Fibroblast of lung (primary cell): ENCODE measurements around the gene PPP1R1B. TPM values are rescaled to one million over a fixed set of nuclear protein-coding genes. Genes with fewer than 3 reads are reported as not detected.
"Not testable (repeated sequence)": the region's sequence is repeated elsewhere in the genome, so short reads cannot be mapped to it uniquely, and the experiment has no call there.

Experiments
- DNase-seq, 2 donors: peaks; one replicate each; pipeline versions ENCODE4 v3.0.0 to v3.0.0-alpha.2; 2010; ENCODE audit warnings: low read depth in 2 of 2
- H2AFZ ChIP-seq: 2 replicates; pipeline ENCODE4 v1.5.1; 2012; ENCODE audit warnings: low read length, control low read depth, inconsistent platforms
- H3K27ac ChIP-seq: 2 replicates; pipeline ENCODE4 v1.5.1; 2011; ENCODE audit warnings: low read length, control low read depth; ENCODE audit not compliant: insufficient read depth
- H3K27me3 ChIP-seq: 2 replicates; pipeline ENCODE4 v1.5.1; 2011; ENCODE audit warnings: mild to moderate bottlenecking, low read length; ENCODE audit not compliant: control insufficient read depth, insufficient read depth
- H3K36me3 ChIP-seq: 2 replicates; pipeline ENCODE4 v1.5.1; 2011; ENCODE audit warnings: low read length; ENCODE audit not compliant: control insufficient read depth, insufficient read depth
- H3K4me1 ChIP-seq: 2 replicates; pipeline ENCODE4 v1.5.1; 2011; ENCODE audit warnings: low read length; ENCODE audit not compliant: control insufficient read depth, insufficient read depth; ENCODE audit errors: extremely low read depth
- H3K4me2 ChIP-seq: 2 replicates; pipeline ENCODE4 v1.5.1; 2011; ENCODE audit warnings: low read length, control low read depth; ENCODE audit not compliant: insufficient read depth; ENCODE audit errors: extremely low read depth
- H3K4me3 ChIP-seq, 4 experiments: fragments of 200-600 bp in 1 of 4; sonication (generic) in 1 of 4; replicated peaks in 1 of 4; 2 replicates each; pipeline ENCODE4 v1.5.1; 2011 to 2016; ENCODE audit warnings: low read length in 4 of 4, low read depth in 3 of 4, mild to moderate bottlenecking in 3 of 4, control low read depth in 2 of 4, inconsistent platforms in 1 of 4, mixed read lengths in 1 of 4; ENCODE audit not compliant: insufficient read depth in 1 of 4; ENCODE audit errors: control extremely low read depth in 1 of 4
- H3K79me2 ChIP-seq: 2 replicates; pipeline ENCODE4 v1.5.1; 2012; ENCODE audit warnings: mild to moderate bottlenecking, low read length, inconsistent platforms; ENCODE audit not compliant: control insufficient read depth, insufficient read depth
- H3K9ac ChIP-seq: 2 replicates; pipeline ENCODE4 v1.5.1; 2011; ENCODE audit warnings: mild to moderate bottlenecking, low read length, control low read depth; ENCODE audit not compliant: insufficient read depth
- H3K9me3 ChIP-seq: 2 replicates; pipeline ENCODE4 v1.5.1; 2012; ENCODE audit warnings: low read depth, low read length; ENCODE audit not compliant: control insufficient read depth, insufficient read depth
- H4K20me1 ChIP-seq: 2 replicates; pipeline ENCODE4 v1.5.1; 2011; ENCODE audit warnings: low read length; ENCODE audit not compliant: control insufficient read depth, insufficient read depth; ENCODE audit errors: extremely low read depth
- EZH2 ChIP-seq: IDR thresholded peaks from 2 replicates; pipeline ENCODE4 v1.5.1; 2012; ENCODE audit warnings: low read length, control low read depth, mild to moderate bottlenecking; ENCODE audit errors: missing control alignments
- polyA plus RNA-seq, 2 donors: library from polyadenylated mRNA; depleted of rRNA in 1 of 2; stranded (reverse) in 1 of 2; unstranded in 1 of 2; fragments of >200 nt; gene quantifications; 2 replicates each; pipeline ENCODE4 v1.2.1, GENCODE V29; 2011 to 2012; ENCODE audit warnings: missing spikeins in 1 of 2
- total RNA-seq: library from RNA; depleted of rRNA; stranded (reverse); fragments of >200 nt; gene quantifications from 2 replicates; pipeline ENCODE4 v1.2.1, GENCODE V29; 2014
- TF ChIP-seq, protein P1 (sequence below), 2 donors: IDR thresholded peaks in 1 of 2; conservative IDR thresholded peaks in 1 of 2; 1 replicate in 1 of 2; 2 replicates in 1 of 2; pipeline ENCODE4 v1.5.1; 2011 to 2012; ENCODE audit warnings: low read length in 2 of 2, control low read depth in 1 of 2, inconsistent platforms in 1 of 2, low read depth in 1 of 2, mild to moderate bottlenecking in 1 of 2

Gene PPP1R1B
- total and polyA plus RNA-seq, 2 donors (not counting 1 experiment from before 2014, with no cell fraction given): under 0.01 to 0.05 TPM

DNA sequence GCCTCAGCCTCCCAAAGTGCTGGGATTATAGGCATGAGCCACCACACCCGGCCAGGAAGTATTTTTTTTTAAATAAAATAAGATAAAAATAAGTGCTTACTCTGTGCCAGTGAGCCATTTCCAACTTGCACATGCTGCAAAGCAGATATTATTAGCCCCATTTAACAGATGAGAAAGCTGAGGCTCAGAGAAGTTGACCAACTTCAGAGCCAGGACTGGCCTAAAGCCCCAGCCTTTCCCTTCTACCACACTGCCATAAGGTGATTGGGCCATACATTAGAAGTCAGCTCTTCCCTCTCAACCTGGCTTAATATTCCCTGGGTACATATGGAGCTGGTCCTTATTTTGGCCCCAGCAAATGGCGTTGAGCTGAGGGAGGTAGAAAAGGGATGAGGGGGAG, 44.1 kb upstream of the PPP1R1B start:
- Histone ChIP-seq H2AFZ (no peak overlapping the region), H3K9ac (no peak overlapping the region), H3K27ac (no peak overlapping the region), H3K79me2 (no peaks in the 10 kb centered on the region), H3K4me1 (no peaks in the 10 kb centered on the region), H3K4me3 (no peak overlapping the region), H3K4me2 (no peak overlapping the region), H3K27me3 (peaks cover 3% of the 10 kb centered on the region), H3K36me3 (no peaks in the 10 kb centered on the region), H3K9me3 (no peaks in the 10 kb centered on the region), H4K20me1 (no peaks in the 10 kb centered on the region)
- DNase-seq: no peak
- TF ChIP-seq, protein P1, sequence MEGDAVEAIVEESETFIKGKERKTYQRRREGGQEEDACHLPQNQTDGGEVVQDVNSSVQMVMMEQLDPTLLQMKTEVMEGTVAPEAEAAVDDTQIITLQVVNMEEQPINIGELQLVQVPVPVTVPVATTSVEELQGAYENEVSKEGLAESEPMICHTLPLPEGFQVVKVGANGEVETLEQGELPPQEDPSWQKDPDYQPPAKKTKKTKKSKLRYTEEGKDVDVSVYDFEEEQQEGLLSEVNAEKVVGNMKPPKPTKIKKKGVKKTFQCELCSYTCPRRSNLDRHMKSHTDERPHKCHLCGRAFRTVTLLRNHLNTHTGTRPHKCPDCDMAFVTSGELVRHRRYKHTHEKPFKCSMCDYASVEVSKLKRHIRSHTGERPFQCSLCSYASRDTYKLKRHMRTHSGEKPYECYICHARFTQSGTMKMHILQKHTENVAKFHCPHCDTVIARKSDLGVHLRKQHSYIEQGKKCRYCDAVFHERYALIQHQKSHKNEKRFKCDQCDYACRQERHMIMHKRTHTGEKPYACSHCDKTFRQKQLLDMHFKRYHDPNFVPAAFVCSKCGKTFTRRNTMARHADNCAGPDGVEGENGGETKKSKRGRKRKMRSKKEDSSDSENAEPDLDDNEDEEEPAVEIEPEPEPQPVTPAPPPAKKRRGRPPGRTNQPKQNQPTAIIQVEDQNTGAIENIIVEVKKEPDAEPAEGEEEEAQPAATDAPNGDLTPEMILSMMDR (conservative IDR thresholded peaks at IDR 0.05 in 1 of 2, IDR thresholded peaks at IDR 0.05 in 1 of 2; ENCODE audit: low read depth in 1 of 2, low read length in 2 of 2): no peak
- no peak for TF ChIP-seq EZH2

DNA sequence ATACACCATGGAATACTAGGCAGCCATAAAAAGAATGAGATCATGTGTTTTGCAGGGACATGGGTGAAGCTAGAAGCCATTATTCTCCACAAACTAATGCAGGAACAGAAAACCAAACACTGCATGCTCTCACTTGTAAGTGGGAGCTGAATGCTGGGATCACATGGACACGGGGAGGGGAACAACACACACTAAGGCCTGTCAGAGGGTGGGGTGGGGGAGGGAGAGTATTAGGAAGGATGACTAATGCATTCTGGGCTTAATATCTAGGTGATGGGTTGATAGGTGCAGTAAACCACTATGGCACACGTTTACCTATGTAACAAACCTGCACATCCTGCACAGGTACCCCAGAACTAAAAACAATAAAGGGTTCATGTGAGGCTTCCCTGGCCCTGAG, 36.6 kb upstream of the PPP1R1B start:
- H4K20me1 ChIP-seq, H3K27ac ChIP-seq, H3K27me3 ChIP-seq, H3K9ac ChIP-seq, H3K9me3 ChIP-seq, H3K4me1 ChIP-seq, DNase-seq, H3K4me2 ChIP-seq, H3K79me2 ChIP-seq, H3K36me3 ChIP-seq, H2AFZ ChIP-seq, H3K4me3 ChIP-seq: not testable (repeated sequence)

DNA sequence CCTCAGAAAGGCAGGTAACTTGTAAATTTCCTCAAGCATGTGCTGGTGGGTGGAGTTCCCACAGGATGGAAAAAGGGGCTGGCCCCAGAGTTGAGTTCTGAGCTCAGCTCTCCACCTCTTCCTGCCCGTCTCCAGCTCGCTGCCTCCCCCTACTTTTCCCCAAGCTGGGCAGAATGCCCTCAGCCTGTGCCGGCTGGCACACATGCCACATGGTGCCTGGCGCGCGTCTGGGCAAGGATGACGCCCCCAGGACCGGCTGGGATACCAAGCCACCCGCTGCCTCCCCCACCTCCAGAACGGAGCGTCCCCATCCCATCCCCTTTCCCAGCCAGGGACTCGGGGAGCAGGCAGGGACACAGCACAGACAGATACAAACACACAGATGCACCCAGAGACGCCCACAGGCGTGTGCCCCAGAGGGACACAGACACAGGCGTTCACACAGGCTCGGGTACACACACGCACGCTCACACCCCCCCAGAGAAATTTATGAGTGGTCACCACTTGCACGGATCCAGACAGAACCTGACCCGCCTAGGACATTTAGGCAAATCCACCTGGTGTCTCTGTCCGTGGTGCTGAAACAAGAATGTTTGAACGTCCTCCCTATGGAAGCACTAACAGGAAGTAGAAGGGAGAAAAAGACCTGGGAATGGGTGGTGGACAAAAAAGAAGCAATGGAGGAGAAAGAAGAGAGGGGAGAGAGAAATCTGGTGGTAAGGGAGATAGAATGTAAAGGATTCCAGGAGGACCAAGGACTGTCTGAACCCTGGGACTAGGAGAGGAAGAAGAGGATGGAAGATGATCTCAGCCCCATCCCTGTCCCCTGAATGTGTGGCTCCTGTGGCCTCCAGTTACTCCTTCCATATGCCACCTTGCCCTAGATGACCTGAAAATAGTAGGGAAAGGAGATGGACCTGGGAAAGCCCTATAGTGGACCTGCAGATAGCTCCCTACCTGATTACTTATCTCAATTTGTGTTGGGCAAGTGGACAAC, 34.5 kb upstream of the PPP1R1B start:
- no peak overlapping the region for H3K4me3 ChIP-seq
- H2AFZ ChIP-seq: no peak overlapping the region
- H3K4me2 ChIP-seq: no peak overlapping the region
- no peaks in the 10 kb centered on the region for H3K79me2 ChIP-seq
- no peaks in the 10 kb centered on the region for H3K36me3 ChIP-seq
- H3K4me1 ChIP-seq: no peaks in the 10 kb centered on the region
- TF ChIP-seq EZH2: no peak
- no peaks in the 10 kb centered on the region for H3K9me3 ChIP-seq
- DNase-seq: peak; percentile 30 to 55
- H4K20me1 ChIP-seq: no peaks in the 10 kb centered on the region
- H3K9ac ChIP-seq: no peak overlapping the region
- H3K27me3 ChIP-seq: peaks cover 19% of the 10 kb centered on the region
- no peak overlapping the region for H3K27ac ChIP-seq

DNA sequence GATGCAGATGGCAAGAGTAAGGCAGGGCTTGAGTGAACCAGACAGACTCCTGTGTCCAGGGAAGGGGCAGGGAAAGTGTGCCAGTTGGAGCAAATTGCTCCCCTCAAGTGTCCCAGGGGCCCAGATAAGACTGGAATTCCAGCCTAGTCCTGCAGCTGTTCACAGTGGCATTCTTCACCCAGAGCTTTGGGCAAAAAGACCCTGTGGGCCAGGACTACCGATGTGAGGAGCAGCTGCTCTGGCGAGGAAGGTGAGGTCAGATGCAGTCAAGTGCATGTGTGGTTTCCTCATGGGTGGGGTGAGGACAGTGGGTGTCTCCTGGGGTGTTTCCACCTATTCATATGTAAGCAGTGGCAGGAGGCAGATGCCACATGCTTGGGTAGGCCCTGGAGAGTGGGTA, 33.4 kb upstream of the PPP1R1B start:
- no peak overlapping the region for H3K27ac ChIP-seq
- H3K79me2 ChIP-seq: no peaks in the 10 kb centered on the region
- H4K20me1 ChIP-seq: no peaks in the 10 kb centered on the region
- H3K9ac ChIP-seq: no peak overlapping the region
- H3K9me3 ChIP-seq: no peaks in the 10 kb centered on the region
- no peak overlapping the region for H2AFZ ChIP-seq
- DNase-seq: no peak
- TF ChIP-seq, protein P1 (conservative IDR thresholded peaks at IDR 0.05 in 1 of 2, IDR thresholded peaks at IDR 0.05 in 1 of 2; ENCODE audit: low read depth in 1 of 2, low read length in 2 of 2): no peak
- no peak for TF ChIP-seq EZH2
- H3K27me3 ChIP-seq: peaks cover 27% of the 10 kb centered on the region
- H3K4me2 ChIP-seq: no peak overlapping the region
- no peak overlapping the region for H3K4me3 ChIP-seq
- H3K36me3 ChIP-seq: no peaks in the 10 kb centered on the region
- H3K4me1 ChIP-seq: no peaks in the 10 kb centered on the region
